Embryonic facial prominence (tissue), 1 donor: ENCODE results near the gene XIRP1.

Experiments
- DNase-seq: peaks from one replicate; pipeline ENCODE4 v3.0.0-alpha.2; 2016; ENCODE audit errors: extremely low spot score

The XIRP1 gene

GRCh38 chr3:39210078-39210477, 17.7 kb upstream of the XIRP1 start:
- no peak for DNase-seq

- DNase-seq = no peak
These were observed 17.1 kb upstream of the XIRP1 start for GRCh38 chr3:39209329-39209970.

GRCh38 chr3:39208463-39209055, 16.2 kb upstream of the XIRP1 start:
- DNase-seq = no peak

- DNase-seq = no peak
These were observed 15.2 kb upstream of the XIRP1 start for GRCh38 chr3:39207361-39208186.

GRCh38 chr3:39205919-39206516, 13.6 kb upstream of the XIRP1 start:
- DNase-seq = no peak

- DNase-seq = no peak
These were observed 12.7 kb upstream of the XIRP1 start for GRCh38 chr3:39205131-39205530.

- DNase-seq = no peak
These were observed 11.5 kb upstream of the XIRP1 start for GRCh38 chr3:39203860-39204259.

GRCh38 chr3:39203402-39203801, 11.0 kb upstream of the XIRP1 start:
- DNase-seq = no peak

GRCh38 chr3:39202094-39202493, 9.7 kb upstream of the XIRP1 start:
- no peak for DNase-seq

- DNase-seq = no peak
These were observed 4.4 kb upstream of the XIRP1 start for GRCh38 chr3:39196671-39197356.

GRCh38 chr3:39196034-39196433, 3.6 kb upstream of the XIRP1 start:
- no peak for DNase-seq

GRCh38 chr3:39193391-39193790, 996 bp upstream of the XIRP1 start:
- DNase-seq = no peak

GRCh38 chr3:39191773-39192172, 622 bp downstream of the XIRP1 start:
- DNase-seq = no peak

- no peak for DNase-seq
These were observed 1.3 kb downstream of the XIRP1 start for GRCh38 chr3:39191111-39191510.

- no peak for DNase-seq
These were observed 1.9 kb downstream of the XIRP1 start for GRCh38 chr3:39190281-39191025.

- no peak for DNase-seq
These were observed 2.5 kb downstream of the XIRP1 start for GRCh38 chr3:39189959-39190269.

GRCh38 chr3:39189150-39189958, 3.0 kb downstream of the XIRP1 start:
- no peak for DNase-seq

- no peak for DNase-seq
These were observed 3.9 kb downstream of the XIRP1 start for GRCh38 chr3:39188271-39189149.

GRCh38 chr3:39187372-39188155, 4.8 kb downstream of the XIRP1 start:
- no peak for DNase-seq
